ENCODE data around the gene EVC. TPM values are rescaled to one million over a fixed set of nuclear protein-coding genes. Genes with fewer than 3 reads are reported as not detected.

The EVC gene
- total and polyA plus RNA-seq, 4 donors: 2.9 to 40.8 (median 13.6) TPM

DNA sequence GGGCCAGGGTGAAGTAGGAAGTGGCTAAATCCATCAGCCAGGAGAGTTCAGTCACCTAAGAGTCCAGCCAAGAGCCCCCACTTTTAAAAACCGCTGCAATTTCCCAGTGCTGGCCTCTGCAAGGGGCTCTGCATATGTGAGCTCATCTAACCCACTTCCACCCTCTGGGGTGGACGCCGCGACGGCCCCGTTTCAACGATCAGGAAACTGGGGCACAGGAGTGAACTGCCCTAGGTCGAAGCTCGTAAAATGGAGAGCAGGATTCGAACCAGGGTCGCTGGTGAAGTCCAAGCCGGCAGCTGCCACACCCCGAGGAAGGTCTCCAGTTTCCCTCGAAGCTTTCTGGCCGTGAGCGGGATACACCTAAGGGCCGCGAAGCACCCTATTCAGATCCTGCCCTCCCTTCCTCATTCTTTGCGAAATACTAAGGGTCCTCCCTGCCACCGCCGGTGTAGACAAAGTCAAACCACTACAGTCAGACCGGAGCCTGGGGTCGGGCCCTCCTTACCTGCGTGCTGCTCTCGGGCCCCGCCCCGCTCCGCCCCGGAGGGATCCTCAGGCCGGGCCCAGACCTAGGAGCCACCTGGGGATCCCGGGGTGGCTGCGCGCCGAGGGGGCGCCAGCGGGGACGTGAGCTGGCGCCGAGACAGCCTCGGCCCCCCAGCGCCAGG lies 3.1 kb upstream of the EVC start:
- peaks cover 0 to 4% (median 1%) of the 10 kb centered on the region in 4 donors for H3K36me3 ChIP-seq (ENCODE audit: control insufficient read depth in 4 of 4, insufficient read depth in 4 of 4, low read length in 4 of 4)
- H3K9ac ChIP-seq (ENCODE audit: insufficient read depth in 1 of 2, low read length in 2 of 2): peak overlapping the region; percentile 65 to 77
- H3K27ac ChIP-seq (ENCODE audit: low read depth in 1 of 2, low read length in 1 of 2): peak overlapping the region; percentile 61 to 81
- peak overlapping the region; percentile 62 for H3K4me3 ChIP-seq
- ATAC-seq (ENCODE audit: insufficient read depth, low FRiP score) (peak; percentile 38), DNase-seq (peak in 2 of 3 donors; percentile 15 to 23)
- peaks cover 0 to 3% (median 1%) of the 10 kb centered on the region in 4 donors for H3K9me3 ChIP-seq (ENCODE audit: control insufficient read depth in 4 of 4, insufficient read depth in 3 of 4, low read length in 3 of 4)
- no peaks in the 10 kb centered on the region for H3K27me3 ChIP-seq (ENCODE audit: control insufficient read depth in 3 of 3, insufficient read depth in 3 of 3, low read length in 2 of 3)
- TF ChIP-seq, protein P1, sequence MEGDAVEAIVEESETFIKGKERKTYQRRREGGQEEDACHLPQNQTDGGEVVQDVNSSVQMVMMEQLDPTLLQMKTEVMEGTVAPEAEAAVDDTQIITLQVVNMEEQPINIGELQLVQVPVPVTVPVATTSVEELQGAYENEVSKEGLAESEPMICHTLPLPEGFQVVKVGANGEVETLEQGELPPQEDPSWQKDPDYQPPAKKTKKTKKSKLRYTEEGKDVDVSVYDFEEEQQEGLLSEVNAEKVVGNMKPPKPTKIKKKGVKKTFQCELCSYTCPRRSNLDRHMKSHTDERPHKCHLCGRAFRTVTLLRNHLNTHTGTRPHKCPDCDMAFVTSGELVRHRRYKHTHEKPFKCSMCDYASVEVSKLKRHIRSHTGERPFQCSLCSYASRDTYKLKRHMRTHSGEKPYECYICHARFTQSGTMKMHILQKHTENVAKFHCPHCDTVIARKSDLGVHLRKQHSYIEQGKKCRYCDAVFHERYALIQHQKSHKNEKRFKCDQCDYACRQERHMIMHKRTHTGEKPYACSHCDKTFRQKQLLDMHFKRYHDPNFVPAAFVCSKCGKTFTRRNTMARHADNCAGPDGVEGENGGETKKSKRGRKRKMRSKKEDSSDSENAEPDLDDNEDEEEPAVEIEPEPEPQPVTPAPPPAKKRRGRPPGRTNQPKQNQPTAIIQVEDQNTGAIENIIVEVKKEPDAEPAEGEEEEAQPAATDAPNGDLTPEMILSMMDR (IDR thresholded peaks at IDR 0.05; ENCODE audit: control extremely low read depth, extremely low read depth): no peak
- H3K4me1 ChIP-seq (ENCODE audit: control insufficient read depth in 5 of 5, insufficient read depth in 5 of 5, low read length in 5 of 5): peaks cover 0 to 40% (median 16%) of the 10 kb centered on the region in 5 donors
- WGBS, 2 donors: 1 to 3% methylated on average over 40 to 41 of the region's 41 CpGs

DNA sequence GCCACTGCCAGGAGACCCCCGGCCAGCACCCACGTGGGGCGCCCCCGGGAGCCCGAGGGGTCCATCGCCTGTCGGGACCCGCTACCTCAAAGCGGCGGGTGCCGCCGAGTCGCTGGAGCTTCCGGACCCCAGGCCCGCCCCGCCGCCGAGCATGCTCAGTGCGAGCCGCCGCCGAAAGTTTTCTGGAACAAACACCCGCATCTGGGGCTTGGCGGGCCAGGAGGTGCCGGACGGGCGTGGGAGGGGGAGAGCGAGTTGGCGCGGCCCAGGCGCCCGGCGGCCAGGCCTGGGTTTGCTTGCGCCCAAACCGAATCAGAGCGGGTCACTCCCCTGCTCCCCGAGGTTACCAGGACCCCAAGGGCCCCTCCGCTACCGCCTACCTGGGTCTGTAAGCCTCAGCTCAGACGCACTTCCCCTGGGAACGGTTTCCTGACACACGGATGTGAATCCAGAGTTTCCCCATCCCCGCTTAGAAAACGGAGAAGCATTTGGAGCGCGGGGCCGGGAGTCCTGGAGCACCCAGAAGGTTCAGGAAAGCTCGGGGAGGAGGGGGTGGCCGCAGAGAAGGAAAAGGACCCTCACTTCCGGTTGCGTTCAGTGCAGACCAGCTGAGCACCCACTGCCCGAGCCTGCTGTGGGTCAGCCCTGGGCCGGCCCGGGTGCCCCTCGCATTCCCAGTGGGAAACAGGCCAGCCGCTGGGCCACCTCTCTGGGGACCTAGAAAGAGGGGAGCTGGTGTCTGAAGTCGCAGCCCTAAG lies 2.4 kb upstream of the EVC start, which contains the start of gene EVC2:
EVC2 (minus strand) TSS at position 111 of the 758 bp plus-strand sequence; CDS start at position 65, 46 bp downstream.
- Histone ChIP-seq H3K27ac (ENCODE audit: low read depth in 1 of 2, low read length in 1 of 2) (peak within 1 kb of the TSS; percentile 61 to 81), H3K9ac (ENCODE audit: insufficient read depth in 1 of 2, low read length in 2 of 2) (peak within 1 kb of the TSS; percentile 65 to 77), H3K4me3 (peak within 1 kb of the TSS; percentile 62), H3K9me3 (ENCODE audit: control insufficient read depth in 4 of 4, insufficient read depth in 3 of 4, low read length in 3 of 4) (peaks cover 0 to 3% (median 1%) of the 10 kb centered on the region in 4 donors), H3K27me3 (ENCODE audit: control insufficient read depth in 3 of 3, insufficient read depth in 3 of 3, low read length in 2 of 3) (no peaks in the 10 kb centered on the region), H3K4me1 (ENCODE audit: control insufficient read depth in 5 of 5, insufficient read depth in 5 of 5, low read length in 5 of 5) (peaks cover 0 to 40% (median 16%) of the 10 kb centered on the region in 5 donors), H3K36me3 (ENCODE audit: control insufficient read depth in 4 of 4, insufficient read depth in 4 of 4, low read length in 4 of 4) (peaks cover 0 to 4% (median 0%) of the 10 kb centered on the region in 4 donors)
- 13 to 19% methylated on average over 46 to 57 of the region's 57 CpGs for WGBS, 2 donors
- TF ChIP-seq, protein P1 (IDR thresholded peaks at IDR 0.05; ENCODE audit: control extremely low read depth, extremely low read depth): no peak
- ATAC-seq (ENCODE audit: insufficient read depth, low FRiP score): peak; percentile 54
- DNase-seq: peak; percentile 75 to 87 (median 81)

DNA sequence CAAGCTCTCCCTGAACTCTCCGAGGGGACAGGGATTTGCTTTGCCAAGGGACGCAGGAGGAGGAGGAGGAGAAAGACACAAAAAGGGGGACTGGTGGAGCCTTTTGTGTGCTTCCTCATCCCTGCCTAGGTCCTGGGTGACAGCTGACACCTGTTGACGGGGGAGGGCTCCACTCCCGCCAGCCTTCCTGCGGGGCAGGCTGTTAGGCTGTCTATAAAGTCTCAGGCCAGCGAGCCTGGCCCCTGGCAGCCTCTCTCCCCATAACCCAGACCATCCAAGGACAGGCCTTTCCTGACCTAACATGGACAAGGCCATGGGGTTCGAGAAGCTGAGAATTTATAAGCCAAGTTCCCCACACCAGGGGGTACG lies 1.8 kb upstream of the EVC start:
- Histone ChIP-seq H3K27ac (ENCODE audit: low read depth in 1 of 2, low read length in 1 of 2) (peak overlapping the region in 1 of 2 donors; percentile 50), H3K36me3 (ENCODE audit: control insufficient read depth in 4 of 4, insufficient read depth in 4 of 4, low read length in 4 of 4) (peaks cover 0 to 4% (median 0%) of the 10 kb centered on the region in 4 donors), H3K9ac (ENCODE audit: insufficient read depth in 1 of 2, low read length in 2 of 2) (no peak overlapping the region), H3K4me3 (no peak overlapping the region), H3K4me1 (ENCODE audit: control insufficient read depth in 5 of 5, insufficient read depth in 5 of 5, low read length in 5 of 5) (peaks cover 0 to 40% (median 16%) of the 10 kb centered on the region in 5 donors), H3K27me3 (ENCODE audit: control insufficient read depth in 3 of 3, insufficient read depth in 3 of 3, low read length in 2 of 3) (no peaks in the 10 kb centered on the region), H3K9me3 (ENCODE audit: control insufficient read depth in 4 of 4, insufficient read depth in 3 of 4, low read length in 3 of 4) (peaks cover 0 to 1% (median under 1%) of the 10 kb centered on the region in 4 donors)
- DNase-seq (no peak), ATAC-seq (ENCODE audit: insufficient read depth, low FRiP score) (no peak)
- WGBS, 2 donors: 77 to 81% methylated on average over 8 of the region's 8 CpGs
- TF ChIP-seq, protein P1 (IDR thresholded peaks at IDR 0.05; ENCODE audit: control extremely low read depth, extremely low read depth): no peak

Measured in lung (tissue), 12 donors.